DND-41 (cell line): ENCODE data around the gene REN.

ENCODE experiments used
- CTCF ChIP-seq: IDR thresholded peaks from 2 replicates; pipeline ENCODE4 v1.5.1; 2012; ENCODE audit warnings: borderline replicate concordance, low read length, moderate library complexity, mild to moderate bottlenecking; ENCODE audit not compliant: poor library complexity, severe bottlenecking; ENCODE audit errors: extremely low read depth
- EZH2 ChIP-seq: IDR thresholded peaks from 3 replicates; pipeline ENCODE4 v1.6.1; 2012; ENCODE audit warnings: borderline replicate concordance, low read depth, mild to moderate bottlenecking, moderate library complexity, low read length, inconsistent platforms; ENCODE audit not compliant: severe bottlenecking

- TF ChIP-seq CTCF (no peak), EZH2 (no peak)
Observed at GRCh38 chr1:204201348-204202040, 35.4 kb upstream of the REN start.
